ENCODE results near the gene GIT2. TPM values are rescaled to one million over a fixed set of nuclear protein-coding genes. Genes with fewer than 3 reads are reported as not detected.

GIT2 gene
- total and polyA plus RNA-seq, 10 of the 15 experiments (the other 5 are each of a cell fraction or from before 2014, with no cell fraction given): 9.1 to 49.9 (median 43.9) TPM

GRCh38 chr12:109928058-109928656 is 68.0 kb downstream of the GIT2 start:
- no TSS peak for BruUV-seq (replicated peaks)
- SMC1A ChIA-PET (ENCODE audit: uncharacterized antibody, unreplicated experiment): interaction anchor here (0.5 to 1.1 kb wide), 3 partner anchors 10 to 86 kb away, joined by 3 to 6 read pairs (median 4); no protein-coding TSS in a partner anchor

More at GRCh38 chr12:109928058-109928656, 68.0 kb downstream of the GIT2 start:
- ChIA-PET RAD21 (ENCODE audit: unreplicated experiment) (interaction anchor here (1.1 to 1.3 kb wide), 2 partner anchors 27 to 75 kb away, joined by 3 to 4 read pairs; no protein-coding TSS in a partner anchor), CTCF (interaction anchor here (0.7 to 3.1 kb wide), 7 partner anchors 10 to 86 kb away, joined by 3 to 15 read pairs (median 4); no protein-coding TSS in a partner anchor), POLR2A (no interaction called here)
- no peak overlapping the region for H3K4me2 ChIP-seq (ENCODE audit: control insufficient read depth, insufficient read depth)
- H3K9ac ChIP-seq (ENCODE audit: control insufficient read depth, insufficient read depth, low read length): no peak overlapping the region
- H4K20me1 ChIP-seq (ENCODE audit: control insufficient read depth, insufficient read depth): no peaks in the 10 kb centered on the region
- in situ Hi-C loops (cut with MboI): no loop called here
- TF ChIP-seq ELK1 (IDR thresholded peaks at IDR 0.05; ENCODE audit: low read depth, low read length) (no peak), PML (IDR thresholded peaks at IDR 0.05; ENCODE audit: low read length) (no peak), ZNF24 (IDR thresholded peaks at IDR 0.05) (no peak), STAT3 (IDR thresholded peaks at IDR 0.05; ENCODE audit: low read depth, low read length) (no peak), RFX5 (IDR thresholded peaks at IDR 0.05; ENCODE audit: low read depth, low read length) (no peak), USF1 (IDR thresholded peaks at IDR 0.05; ENCODE audit: borderline replicate concordance, extremely low read length, insufficient read depth, low read depth, low read length) (no peak)
- FAIRE-seq (no peak), DNase-seq (ENCODE audit: low read depth, low spot score) (no peak), ATAC-seq (no peak)
- 85% methylated on average over 12 of the region's 12 CpGs for WGBS (ENCODE audit: insufficient coverage, insufficient replicate concordance, low lambda C conversion rate, missing lambda C conversion rate)
- peaks cover 9 to 11% of the 10 kb centered on the region in 2 experiments; a peak in 3 of 4 replicates for H3K36me3 ChIP-seq (ENCODE audit: control insufficient read depth in 2 of 2, insufficient read depth in 2 of 2, low read length in 1 of 2)
- no peaks in the 10 kb centered on the region for H3K79me2 ChIP-seq (ENCODE audit: control insufficient read depth, insufficient read depth, low read length)
- H3K4me3 ChIP-seq: no peak overlapping the region
- no peak overlapping the region for H2AFZ ChIP-seq (ENCODE audit: control insufficient read depth, low read depth, low read length)
- intact Hi-C loops (cut with micrococcal nuclease; ENCODE audit: unreplicated experiment): loop anchor here (5.0 kb wide), 1 partner anchor 76 kb away; no protein-coding TSS in a partner anchor
- H3K27ac ChIP-seq (ENCODE audit: control insufficient read depth, insufficient read depth): no peak overlapping the region
- no peaks in the 10 kb centered on the region for H3K27me3 ChIP-seq (replicated peaks in 1 of 2; ENCODE audit: control insufficient read depth in 2 of 2, insufficient read depth in 2 of 2, low read length in 1 of 2)
- no peaks in the 10 kb centered on the region for H3K4me1 ChIP-seq (ENCODE audit: control insufficient read depth, insufficient read depth, low read length)
- no peaks in the 10 kb centered on the region for H3K9me3 ChIP-seq (replicated peaks; ENCODE audit: control insufficient read depth, insufficient read depth, low read length)
